ENCODE measurements around the gene RUVBL2. TPM values are rescaled to one million over a fixed set of nuclear protein-coding genes. Genes with fewer than 3 reads are reported as not detected.

Gene RUVBL2
- total RNA-seq, 1 experiment from 2014 or later = 227 TPM

DNA sequence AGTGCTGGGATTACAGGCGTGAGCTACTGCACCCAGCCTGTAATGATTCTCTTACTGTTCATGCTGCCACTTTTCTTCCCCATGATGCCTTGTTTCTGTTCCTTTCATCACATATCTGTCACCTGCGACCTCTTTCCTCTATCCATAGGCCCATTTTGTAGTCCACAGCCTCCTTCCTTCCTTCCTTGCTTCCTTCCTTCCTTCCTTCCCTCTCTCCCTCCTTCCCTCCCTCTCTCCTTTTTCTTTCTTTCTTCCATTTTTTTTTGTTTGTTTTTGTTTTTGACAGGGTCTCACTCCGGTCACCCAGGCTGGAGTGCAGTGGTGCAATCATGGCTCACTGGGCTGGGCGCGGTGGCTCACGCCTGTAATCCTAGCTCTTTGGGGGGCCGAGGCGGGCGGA lies 4.8 kb upstream of the RUVBL2 start:
- Histone ChIP-seq H3K4me1 (ENCODE audit: insufficient read depth, low read length, poor library complexity, severe bottlenecking) (peaks cover 5% of the 10 kb centered on the region), H3K9me3 (ENCODE audit: low read depth, low read length, poor library complexity, severe bottlenecking) (no peaks in the 10 kb centered on the region), H3K4me3 (ENCODE audit: low read depth, low read length, poor library complexity, severe bottlenecking) (no peak overlapping the region), H3K36me3 (ENCODE audit: insufficient read depth, low read length, poor library complexity, severe bottlenecking) (peaks cover 30% of the 10 kb centered on the region), H3K27me3 (replicated peaks; ENCODE audit: insufficient read depth, low read depth, low read length, poor library complexity) (no peaks in the 10 kb centered on the region), H3K27ac (ENCODE audit: low read depth, low read length, poor library complexity, severe bottlenecking) (no peak overlapping the region)
- ChIA-PET POLR2A (ENCODE audit: low non-redundant PET) (no interaction called here), CTCF (no interaction called here)
- no TSS peak for BruUV-seq (replicated peaks)
- no peak for DNase-seq (ENCODE audit: low spot score)
- TF ChIP-seq EZH2 (IDR thresholded peaks at IDR 0.05; ENCODE audit: borderline replicate concordance, low read depth, low read length, poor library complexity, severe bottlenecking) (no peak), CTCF (conservative IDR thresholded peaks at IDR 0.05; ENCODE audit: low read depth, low read length) (no peak)
- intact Hi-C loops (cut with micrococcal nuclease; ENCODE audit: unreplicated experiment) = no loop called here

GRCh38 chr19:48989701-48990291 lies 3.9 kb upstream of the RUVBL2 start:
- CTCF ChIA-PET = no interaction called here
- no peak for DNase-seq (ENCODE audit: low spot score)
- H3K27ac ChIP-seq (ENCODE audit: low read depth, low read length, poor library complexity, severe bottlenecking) = no peak overlapping the region
- POLR2A ChIA-PET (ENCODE audit: low non-redundant PET) = no interaction called here
- TF ChIP-seq EZH2 (IDR thresholded peaks at IDR 0.05; ENCODE audit: borderline replicate concordance, low read depth, low read length, poor library complexity, severe bottlenecking) (no peak), CTCF (conservative IDR thresholded peaks at IDR 0.05; ENCODE audit: low read depth, low read length) (no peak)
- H3K36me3 ChIP-seq (ENCODE audit: insufficient read depth, low read length, poor library complexity, severe bottlenecking) = peaks cover 30% of the 10 kb centered on the region
- H3K9me3 ChIP-seq (ENCODE audit: low read depth, low read length, poor library complexity, severe bottlenecking) = no peaks in the 10 kb centered on the region
- no TSS peak for BruUV-seq (replicated peaks)
- intact Hi-C loops (cut with micrococcal nuclease; ENCODE audit: unreplicated experiment) = loop anchor here (5.0 kb wide), 1 partner anchor 223 kb away; no protein-coding TSS in a partner anchor
- H3K27me3 ChIP-seq (replicated peaks; ENCODE audit: insufficient read depth, low read depth, low read length, poor library complexity) = no peaks in the 10 kb centered on the region
- no peak overlapping the region for H3K4me3 ChIP-seq (ENCODE audit: low read depth, low read length, poor library complexity, severe bottlenecking)
- H3K4me1 ChIP-seq (ENCODE audit: insufficient read depth, low read length, poor library complexity, severe bottlenecking) = peaks cover 9% of the 10 kb centered on the region

DNA sequence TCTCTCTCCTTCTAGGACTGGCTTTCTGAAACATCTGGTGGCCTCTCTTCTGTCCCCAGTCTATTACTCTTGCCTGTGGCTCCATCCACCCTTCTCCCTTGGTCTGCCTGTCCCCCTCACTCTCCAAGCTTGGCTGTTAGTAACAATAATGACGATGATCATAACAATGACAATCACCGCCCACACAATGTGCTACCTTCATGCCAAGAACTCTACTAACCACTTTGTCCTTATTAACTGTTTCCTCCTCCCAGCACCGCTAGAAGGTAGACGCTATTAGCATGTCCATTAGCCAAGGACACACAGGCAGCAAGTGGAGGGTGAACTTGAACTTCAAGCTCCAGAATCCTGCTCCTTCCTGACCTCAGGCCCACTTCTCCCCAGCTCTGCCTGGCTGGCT lies 3.3 kb upstream of the RUVBL2 start:
- POLR2A ChIA-PET (ENCODE audit: low non-redundant PET) = no interaction called here
- Histone ChIP-seq H3K27me3 (replicated peaks; ENCODE audit: insufficient read depth, low read depth, low read length, poor library complexity) (no peaks in the 10 kb centered on the region), H3K27ac (ENCODE audit: low read depth, low read length, poor library complexity, severe bottlenecking) (no peak overlapping the region), H3K4me3 (ENCODE audit: low read depth, low read length, poor library complexity, severe bottlenecking) (no peak overlapping the region), H3K9me3 (ENCODE audit: low read depth, low read length, poor library complexity, severe bottlenecking) (no peaks in the 10 kb centered on the region), H3K36me3 (ENCODE audit: insufficient read depth, low read length, poor library complexity, severe bottlenecking) (peaks cover 25% of the 10 kb centered on the region), H3K4me1 (ENCODE audit: insufficient read depth, low read length, poor library complexity, severe bottlenecking) (peaks cover 14% of the 10 kb centered on the region)
- DNase-seq (ENCODE audit: low spot score) = no peak
- BruUV-seq (replicated peaks) = no TSS peak
- TF ChIP-seq CTCF (conservative IDR thresholded peaks at IDR 0.05; ENCODE audit: low read depth, low read length) (no peak), EZH2 (IDR thresholded peaks at IDR 0.05; ENCODE audit: borderline replicate concordance, low read depth, low read length, poor library complexity, severe bottlenecking) (no peak)
- intact Hi-C loops (cut with micrococcal nuclease; ENCODE audit: unreplicated experiment) = loop anchor here (5.0 kb wide), 1 partner anchor 222 kb away; no protein-coding TSS in a partner anchor
- CTCF ChIA-PET = no interaction called here
